ENCODE results near the gene ADCK2.
"Not testable (repeated sequence)": the region's sequence is repeated elsewhere in the genome, so short reads cannot be mapped to it uniquely, and the experiment has no call there.

ADCK2 gene, protein sequence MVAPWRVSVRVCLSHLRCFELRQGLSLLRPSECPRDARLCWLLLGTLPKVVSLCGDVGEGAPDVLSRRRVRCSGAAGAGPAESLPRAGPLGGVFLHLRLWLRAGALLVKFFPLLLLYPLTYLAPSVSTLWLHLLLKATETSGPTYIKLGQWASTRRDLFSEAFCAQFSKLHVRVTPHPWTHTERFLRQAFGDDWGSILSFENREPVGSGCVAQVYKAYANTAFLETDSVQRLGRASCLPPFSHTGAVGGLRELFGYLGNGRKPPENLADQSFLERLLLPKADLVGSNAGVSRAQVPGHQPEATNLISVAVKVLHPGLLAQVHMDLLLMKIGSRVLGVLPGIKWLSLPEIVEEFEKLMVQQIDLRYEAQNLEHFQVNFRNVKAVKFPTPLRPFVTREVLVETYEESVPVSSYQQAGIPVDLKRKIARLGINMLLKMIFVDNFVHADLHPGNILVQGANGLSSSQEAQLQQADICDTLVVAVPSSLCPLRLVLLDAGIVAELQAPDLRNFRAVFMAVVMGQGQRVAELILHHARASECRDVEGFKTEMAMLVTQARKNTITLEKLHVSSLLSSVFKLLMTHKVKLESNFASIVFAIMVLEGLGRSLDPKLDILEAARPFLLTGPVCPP

GRCh38 chr7:140672382-140673062, at the start of gene ADCK2:
Gene ADCK2 (plus strand): TSS chr7:140672945. CDS start chr7:140673331, 386 bp downstream.
- intact Hi-C loops (cut with DNase I) = loop anchor here (10.0 kb wide), 3 partner anchors 132 to 342 kb away; partner anchors contain the start of genes BRAF and MRPS33
- DNase-seq = peak in 41 of 42 donors; percentile 18 to 85 (median 72)

DNA sequence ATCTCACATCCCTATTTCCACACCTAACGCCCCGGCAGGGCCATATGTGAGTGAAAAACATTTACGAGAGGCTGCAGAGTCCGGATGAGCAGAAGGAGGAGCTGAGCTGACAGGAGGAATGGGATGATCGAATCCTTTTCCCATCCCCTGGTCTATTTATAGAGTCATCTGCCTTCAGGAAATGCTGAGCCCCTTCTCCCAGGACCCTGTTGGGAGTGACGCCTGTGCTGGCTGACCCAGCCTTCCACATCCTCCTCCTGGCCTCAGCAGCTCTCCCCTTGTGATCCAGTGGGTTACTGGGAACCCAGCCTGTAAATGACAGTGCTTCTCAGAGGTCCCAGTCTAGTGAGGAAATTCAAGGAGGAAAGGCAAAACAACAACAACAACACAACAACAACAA, 48.8 kb upstream of the ADCK2 start:
- intact Hi-C loops (cut with DNase I) = no loop called here
- DNase-seq = no peak

DNA sequence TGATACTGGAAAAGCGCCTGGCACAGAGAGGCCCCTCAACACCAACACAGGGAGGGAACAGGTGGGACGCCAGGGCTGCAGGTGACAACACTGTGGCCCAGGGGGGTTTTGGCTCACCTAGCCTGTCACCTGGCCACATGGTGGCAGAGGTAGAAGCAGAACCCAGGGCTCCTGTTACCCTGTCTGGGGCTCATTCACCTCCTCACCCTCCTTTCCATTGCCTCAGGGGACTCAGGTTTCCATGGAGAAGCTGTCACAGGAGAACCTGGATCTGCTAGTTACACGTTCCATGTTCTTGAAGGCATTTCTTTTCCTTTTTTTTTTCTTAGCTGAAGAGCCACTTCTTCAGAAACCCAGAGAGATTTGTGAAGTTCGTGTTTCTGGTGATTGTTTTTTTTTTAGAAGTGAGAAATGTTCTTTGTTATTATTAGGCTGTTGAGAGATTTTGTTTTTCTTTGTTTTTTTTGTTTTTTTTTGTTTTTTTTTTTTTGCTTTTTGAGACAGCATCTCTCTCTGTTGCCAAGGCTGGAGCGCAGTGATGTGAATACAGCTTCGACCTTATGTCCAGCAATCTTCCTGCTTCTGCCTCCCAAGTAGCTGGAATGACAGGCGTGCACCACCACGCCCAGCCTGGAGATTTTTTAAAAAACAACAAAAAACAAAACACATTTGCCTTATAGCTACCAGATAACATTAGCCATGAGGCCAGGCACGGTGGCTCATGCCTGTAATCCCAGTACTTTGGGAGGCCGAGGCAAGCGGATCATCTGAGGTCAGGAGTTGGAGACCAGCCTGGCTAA, 48.2 kb upstream of the ADCK2 start:
- intact Hi-C loops (cut with DNase I) = no loop called here
- no peak for DNase-seq

DNA sequence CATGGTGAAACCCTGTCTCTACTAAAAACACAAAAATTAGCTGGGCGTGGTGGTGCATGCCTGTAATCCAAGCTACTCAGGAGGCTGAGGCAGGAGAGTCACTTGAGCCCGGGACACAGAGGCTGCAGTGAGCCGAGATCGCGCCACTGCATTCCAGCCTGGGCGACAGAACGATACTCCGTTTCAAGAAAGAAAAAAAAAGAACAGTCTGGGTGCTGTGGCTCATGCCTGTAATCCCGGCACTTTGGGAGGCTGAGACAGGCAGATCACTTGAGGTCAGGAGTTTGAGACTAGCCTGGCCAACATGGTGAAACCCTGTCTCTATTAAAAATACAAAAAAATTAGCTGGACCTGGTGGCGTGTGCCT, 47.6 kb upstream of the ADCK2 start:
- DNase-seq = not testable (repeated sequence)

DNA sequence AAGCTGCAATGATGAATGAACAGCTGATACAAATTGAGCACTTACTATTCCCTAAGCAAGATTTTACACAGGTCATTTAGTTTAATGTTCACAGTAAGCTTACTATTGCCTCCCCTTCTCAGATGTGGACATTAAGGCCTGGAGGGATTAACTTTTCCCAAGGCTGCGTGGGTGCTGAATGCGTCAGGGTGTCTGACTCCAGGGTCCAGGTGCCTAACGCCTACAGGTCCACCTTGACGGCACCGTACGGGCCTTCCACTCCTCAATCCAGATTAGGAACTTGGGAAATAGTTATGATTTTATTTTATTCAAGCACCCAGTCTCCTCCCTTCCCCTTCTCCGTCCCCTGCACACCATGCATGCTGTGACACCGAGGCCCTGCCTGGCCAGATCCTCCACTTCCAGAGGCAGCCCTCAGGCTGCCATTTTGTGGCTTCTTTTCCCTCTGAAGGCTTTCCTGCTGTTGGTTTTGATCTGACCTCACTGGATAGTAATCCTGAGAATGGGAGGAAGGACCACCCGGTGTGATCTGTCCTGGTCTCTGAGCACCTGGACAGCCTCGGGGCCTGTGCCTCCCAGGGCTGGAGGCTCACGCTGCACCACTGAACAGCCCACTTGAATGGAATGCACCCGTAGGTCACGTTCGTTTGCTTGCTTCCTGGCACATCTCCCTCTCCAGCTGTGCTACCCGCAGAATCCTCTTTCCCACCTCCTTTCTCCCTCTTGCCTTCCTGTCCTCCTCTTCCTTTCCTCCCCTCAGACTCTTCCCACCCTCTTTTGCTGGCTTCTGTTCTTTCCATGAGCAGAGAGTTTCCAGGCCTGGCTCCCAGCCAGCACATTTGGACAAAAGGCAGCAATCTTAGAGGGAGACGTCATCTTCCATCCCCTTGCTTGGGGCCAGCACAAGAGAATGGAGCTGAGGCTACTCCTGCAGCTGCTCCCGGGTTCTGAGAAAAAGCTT, 46.6 kb upstream of the ADCK2 start:
- DNase-seq = peak in 41 of 42 donors; percentile 30 to 83 (median 64)
- intact Hi-C loops (cut with DNase I) = no loop called here

More for the DNA sequence above, 47.6 kb upstream of the ADCK2 start:
- intact Hi-C loops (cut with DNase I) = not testable (repeated sequence)

- no peak for DNase-seq
- intact Hi-C loops (cut with DNase I) = no loop called here
Measured at GRCh38 chr7:140631021-140631420, 41.7 kb upstream of the ADCK2 start.

DNA sequence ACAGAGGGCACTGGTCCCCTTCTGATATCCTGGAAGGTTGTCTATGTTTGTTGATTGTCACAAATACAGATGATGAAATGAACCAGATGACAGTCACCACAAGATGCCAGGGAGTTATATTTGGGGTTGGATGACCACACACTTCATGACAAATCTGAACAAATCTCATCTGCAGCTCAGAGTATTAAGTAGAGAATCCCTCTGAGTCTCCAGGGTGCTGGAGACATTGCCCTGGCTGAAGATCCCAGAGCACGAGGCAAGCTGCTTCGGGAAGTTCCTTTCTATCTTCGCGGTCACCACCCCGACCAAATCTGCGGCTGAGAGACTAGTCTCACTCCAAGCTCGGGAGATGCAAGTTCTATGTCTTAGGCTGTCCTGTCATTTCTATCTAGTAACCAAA, 41.1 kb upstream of the ADCK2 start:
- intact Hi-C loops (cut with DNase I) = no loop called here
- no peak for DNase-seq

DNA sequence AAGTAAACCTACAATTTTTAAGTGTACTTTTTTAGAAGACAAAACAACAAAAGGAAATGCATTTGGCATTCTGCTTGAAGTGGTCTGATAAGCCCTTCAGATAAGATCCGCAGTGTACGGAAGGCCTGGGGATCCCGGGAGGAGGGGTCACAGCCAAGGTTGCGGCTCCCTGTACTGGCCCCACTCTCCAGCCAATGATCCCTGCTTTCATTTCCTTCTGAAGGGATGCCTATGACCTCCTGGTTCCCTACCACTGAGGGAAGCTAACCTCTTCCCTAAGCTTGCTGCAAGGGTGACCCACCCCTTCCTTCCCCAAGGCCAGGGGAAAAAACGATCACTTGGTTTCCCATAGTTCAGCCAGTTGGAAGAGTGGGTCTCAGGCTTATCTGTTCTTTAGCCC, 37.4 kb upstream of the ADCK2 start:
- no peak for DNase-seq
- intact Hi-C loops (cut with DNase I) = no loop called here

- DNase-seq = peak in 2 of 42 donors; percentile 11 to 51
- intact Hi-C loops (cut with DNase I) = no loop called here
Measured at GRCh38 chr7:140635816-140636215, 36.9 kb upstream of the ADCK2 start.

DNA sequence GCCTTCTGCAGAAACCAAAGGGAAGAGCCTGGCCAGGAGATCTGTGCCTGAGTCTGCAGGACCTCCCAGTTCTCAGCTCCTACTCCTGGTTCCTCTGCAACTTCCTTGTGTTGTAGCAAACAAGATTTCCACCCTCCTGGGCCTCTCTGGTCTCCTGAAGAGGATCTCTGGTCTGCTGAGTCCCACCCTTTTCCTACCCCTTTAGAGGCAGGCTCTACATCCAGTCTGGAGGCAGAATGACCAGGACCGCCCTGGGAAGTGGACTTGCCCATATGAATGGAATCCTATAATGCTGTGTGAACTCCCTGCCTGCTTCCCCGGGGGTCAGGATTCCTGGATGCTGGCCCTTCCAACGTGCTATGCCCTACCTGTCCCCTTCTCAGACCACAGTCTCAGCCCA, 35.3 kb upstream of the ADCK2 start:
- intact Hi-C loops (cut with DNase I) = no loop called here
- no peak for DNase-seq

- DNase-seq = peak in 2 of 42 donors; percentile 1 to 15
- intact Hi-C loops (cut with DNase I) = no loop called here
Measured at GRCh38 chr7:140638173-140638791, 34.5 kb upstream of the ADCK2 start.

GRCh38 chr7:140639366-140640053, 33.2 kb upstream of the ADCK2 start:
- DNase-seq = peak in 2 of 42 donors; percentile 13 to 28
- intact Hi-C loops (cut with DNase I) = no loop called here

DNA sequence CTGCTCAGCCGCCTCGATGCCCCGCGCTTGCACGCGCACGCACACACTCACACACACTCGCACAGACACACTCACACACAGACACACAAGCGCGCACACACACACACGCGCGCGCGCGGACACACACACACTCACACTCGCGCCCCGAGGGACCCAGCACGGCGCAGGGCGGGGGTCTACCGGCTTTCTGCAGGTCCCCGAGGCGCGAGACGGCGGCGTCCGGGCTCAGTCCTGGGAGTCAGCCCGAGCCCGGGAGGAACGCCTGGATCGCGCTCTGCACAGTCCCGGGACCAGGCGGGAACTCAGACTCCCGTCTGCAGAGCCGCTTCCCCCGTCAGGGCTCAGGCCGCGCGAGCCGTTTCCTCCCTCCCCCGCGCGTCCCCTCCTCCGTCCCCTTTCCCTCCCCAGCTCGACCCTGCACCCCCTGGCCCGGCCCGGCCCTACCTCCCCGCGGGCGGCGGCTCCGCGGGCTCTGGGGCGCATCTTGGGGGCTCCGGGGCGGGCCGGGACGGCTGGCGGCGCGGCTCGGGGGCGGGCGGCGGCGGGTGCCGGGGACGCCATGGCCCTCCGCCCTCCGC, 32.6 kb upstream of the ADCK2 start:
- intact Hi-C loops (cut with DNase I) = no loop called here

DNA sequence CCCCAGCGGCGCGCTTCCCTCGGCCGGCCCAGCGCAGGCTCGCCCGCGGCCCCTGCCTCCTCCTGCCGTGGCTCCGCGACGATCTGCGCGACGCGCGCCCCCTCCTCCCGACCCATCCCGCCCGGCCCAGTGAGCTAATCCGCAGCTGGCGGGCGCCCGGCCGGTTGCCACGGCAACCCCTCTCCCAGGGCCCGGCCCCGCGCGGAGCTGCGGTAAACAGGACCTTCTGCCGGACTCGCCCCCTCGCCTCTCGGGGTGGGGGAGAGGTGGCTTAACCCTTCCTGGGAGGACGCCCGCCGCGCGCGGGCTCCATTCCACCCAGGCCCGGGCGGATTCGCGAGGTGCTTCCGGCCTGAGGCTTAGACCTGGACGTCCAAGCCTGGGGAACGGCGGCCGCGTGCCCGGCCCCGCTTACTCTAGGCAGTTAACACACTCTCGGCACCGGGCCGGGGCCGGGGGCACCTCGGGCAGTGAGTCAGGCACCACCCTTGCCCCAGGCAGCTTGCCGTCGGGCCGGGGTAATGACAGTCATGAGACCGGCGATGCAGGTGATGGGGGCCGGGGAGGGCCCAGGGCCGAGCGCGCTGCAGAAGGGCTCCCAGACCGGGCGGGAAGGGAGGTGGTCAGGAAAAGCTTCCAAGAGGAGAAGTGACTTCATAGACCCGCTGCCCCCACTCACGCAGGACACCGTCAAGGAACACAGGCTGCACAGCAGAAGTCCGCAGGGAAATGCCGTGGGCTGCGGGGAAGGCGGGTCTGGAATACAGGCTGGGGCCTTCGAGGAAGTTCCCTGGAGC, 31.8 kb upstream of the ADCK2 start, which contains the start of gene DENND2A:
TSS of gene DENND2A (minus strand) at position 87 of the 797 bp plus-strand sequence. CDS start 38,416 bp downstream, outside the sequence.
- intact Hi-C loops (cut with DNase I) = no loop called here
- peak; percentile 66 to 92 (median 86) for DNase-seq

More for the DNA sequence above, 32.6 kb upstream of the ADCK2 start:
- peak in 35 of 42 donors; percentile 19 to 75 (median 36) for DNase-seq

DNA sequence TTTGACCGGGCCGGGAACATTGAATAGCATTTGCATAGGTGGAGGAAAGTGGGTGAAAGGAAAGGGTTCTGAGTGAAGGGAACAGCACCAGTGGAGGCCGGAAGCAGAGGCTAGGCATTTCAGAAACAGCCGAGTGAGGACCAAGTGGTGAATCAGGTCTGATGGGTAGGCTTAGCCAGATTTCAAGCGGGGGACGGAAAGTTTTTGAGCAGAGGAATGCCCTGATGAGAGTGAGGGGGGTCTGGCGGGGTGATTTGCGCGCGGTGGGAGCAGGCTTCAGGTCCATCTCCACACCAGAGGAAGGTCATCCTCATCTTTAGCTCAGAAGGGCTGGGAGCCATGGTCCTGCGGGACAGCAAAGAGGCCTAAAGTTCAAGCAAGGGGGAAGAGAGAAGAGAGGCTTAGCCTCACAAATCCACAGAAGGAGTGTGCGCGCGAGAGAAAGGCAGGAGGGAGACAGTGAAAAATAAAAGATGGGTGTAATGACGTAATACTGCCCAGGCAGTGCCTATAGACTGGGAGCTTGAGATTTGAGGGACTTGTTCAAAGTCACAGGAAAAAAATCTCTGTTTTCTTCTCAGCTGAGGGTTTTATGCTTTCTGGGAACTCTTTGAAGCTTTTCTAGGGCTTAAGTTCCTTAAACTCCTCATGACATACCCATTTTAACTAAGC, 31.1 kb upstream of the ADCK2 start:
- intact Hi-C loops (cut with DNase I) = no loop called here
- peak in 1 of 42 donors; percentile 11 for DNase-seq
